Fibroblast of skin of back (primary cell): ENCODE measurements around the gene EPG5.
"Not testable (repeated sequence)": the region's sequence is repeated elsewhere in the genome, so short reads cannot be mapped to it uniquely, and the experiment has no call there.

Experiments
- DNase-seq: peaks from one replicate; pipeline ENCODE4 v3.0.0-alpha.2; 2013

The EPG5 gene

DNA sequence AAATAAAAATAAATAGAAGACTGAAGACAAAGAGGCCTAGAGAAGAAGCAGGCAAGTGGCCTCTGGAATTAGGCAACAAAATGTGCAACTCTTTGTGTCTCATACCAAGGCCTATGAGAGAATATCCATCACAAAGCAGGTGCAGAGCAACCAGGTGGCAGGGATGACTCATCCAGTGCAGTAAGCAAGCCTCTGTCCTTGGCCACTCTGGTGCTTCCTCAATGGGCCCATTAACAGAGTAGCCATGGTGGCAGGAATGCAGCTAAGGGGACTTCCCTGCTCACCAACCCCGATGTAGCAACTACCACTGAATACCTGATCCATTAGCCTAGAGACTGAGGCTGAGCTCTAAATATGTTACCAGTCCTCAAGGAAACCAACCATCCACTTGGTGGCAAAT, 11.0 kb upstream of the EPG5 start:
- no peak for DNase-seq

DNA sequence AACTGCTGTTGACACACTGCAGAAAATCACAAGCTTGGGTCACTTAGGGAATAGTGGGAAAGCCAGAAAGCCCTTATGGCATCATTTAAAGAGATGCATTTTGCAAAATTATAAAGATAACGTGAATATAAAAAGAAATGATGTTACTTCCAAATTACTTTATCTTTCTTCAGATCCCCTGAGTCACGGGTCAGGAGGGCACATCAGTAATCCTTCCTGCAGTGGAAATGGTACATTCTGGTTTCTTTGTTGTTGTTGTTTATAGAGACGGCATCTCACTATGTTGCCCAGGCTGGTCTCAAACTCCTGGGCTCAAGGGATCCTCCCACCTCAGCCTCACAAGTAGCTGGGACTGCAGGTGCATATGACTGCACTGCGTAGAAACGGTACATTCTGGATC, 9.8 kb upstream of the EPG5 start:
- DNase-seq, result no peak

DNA sequence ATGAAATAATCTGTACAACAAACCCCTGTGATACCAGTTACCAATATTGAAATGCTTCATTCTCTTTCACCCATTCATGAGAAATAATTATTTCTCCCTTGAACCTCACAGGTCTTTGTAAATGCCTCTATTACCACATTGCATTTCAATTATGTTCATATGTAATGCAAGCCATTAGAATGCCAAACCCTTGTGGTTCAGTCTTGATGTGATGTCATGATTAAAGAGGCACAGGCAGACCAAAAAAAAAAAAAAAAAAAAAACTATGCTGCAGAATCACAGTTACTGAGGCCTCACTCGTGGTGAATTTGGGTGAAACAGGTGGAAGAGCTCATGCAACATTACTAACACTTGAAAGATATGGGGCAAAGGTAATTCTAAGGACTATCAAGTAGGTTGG, 9.4 kb upstream of the EPG5 start:
- DNase-seq, result no peak

DNA sequence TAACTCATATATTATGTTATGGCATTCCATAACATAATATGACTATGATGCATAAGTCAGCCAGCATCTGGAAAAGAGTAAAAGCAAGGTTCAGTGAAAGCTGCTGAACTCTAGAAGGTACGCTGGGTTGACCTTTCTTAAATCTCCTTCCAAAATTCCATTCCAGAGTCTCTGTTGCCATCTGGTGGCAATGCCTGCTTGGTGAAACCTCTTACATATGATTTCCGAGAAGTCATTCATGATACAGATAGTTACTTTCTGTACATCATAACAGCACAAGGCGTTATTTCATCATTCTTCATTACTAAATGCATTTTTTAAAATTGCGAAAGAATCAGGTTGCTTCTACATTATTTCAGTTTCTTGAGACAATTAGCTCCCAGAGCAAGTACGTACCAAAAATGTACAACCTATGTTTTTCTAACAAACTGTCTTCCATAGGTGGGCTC, 7.0 kb upstream of the EPG5 start:
- DNase-seq, result peak; percentile 86

DNA sequence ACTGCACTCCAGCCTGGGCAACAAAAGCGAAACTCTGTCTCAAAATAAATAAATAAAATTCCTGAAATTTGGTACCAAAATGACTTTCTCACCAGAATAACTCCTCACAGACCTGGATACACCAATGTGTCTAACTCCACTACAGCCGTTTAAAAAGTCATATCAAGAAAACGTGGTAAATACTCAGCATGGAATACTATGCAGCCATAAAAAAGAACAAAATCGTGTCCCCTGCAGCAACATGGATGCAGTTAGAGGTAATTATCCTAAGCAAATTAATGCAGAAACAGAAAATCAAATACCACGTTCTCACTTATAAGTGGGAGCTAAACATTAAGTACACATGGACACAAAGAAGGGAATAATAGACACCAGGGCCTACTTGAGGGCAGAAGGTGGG, 2.2 kb downstream of the EPG5 start:
- DNase-seq, result not testable (repeated sequence)

- peak; percentile 91 for DNase-seq
Measured at GRCh38 chr18:45962866-45963265, 4.3 kb downstream of the EPG5 start.

DNA sequence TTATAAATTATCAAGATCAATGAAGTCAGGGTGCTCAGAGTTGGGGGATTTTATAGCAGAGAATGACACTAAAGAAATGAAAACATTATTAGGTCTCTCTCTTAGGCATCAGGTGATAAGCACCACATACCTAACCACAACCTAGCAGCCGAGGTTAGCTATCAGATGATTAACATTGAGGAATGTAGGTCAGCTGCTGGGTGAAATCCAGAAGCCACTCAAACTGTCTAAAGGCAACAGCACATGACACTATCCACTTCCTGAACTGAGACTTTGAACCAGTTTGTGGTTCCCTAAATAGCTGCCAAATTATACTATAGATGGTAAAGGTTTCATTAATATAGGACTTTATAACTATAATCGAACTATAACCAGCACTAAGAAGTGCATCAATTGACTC, 4.7 kb downstream of the EPG5 start:
- DNase-seq, result peak; percentile 87

DNA sequence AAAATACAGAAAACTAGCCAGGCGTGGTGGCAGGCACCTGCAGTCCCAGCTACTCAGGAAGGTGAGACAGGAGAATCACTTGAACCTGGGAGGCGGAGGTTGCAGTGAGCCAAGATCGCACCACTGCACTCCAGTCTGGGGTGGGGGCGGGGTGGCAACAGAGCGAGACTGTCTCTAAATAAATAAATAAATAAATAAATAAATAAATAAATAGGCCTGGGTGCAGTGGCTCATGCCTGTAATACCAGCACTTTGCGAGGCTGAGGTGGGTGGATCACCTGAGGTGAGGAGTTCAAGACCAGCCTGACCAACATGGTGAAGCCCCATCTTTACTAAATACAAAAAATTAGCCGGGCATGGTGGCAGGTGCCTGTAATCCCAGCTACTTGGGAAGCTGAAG, 7.6 kb downstream of the EPG5 start:
- DNase-seq, result not testable (repeated sequence)

DNA sequence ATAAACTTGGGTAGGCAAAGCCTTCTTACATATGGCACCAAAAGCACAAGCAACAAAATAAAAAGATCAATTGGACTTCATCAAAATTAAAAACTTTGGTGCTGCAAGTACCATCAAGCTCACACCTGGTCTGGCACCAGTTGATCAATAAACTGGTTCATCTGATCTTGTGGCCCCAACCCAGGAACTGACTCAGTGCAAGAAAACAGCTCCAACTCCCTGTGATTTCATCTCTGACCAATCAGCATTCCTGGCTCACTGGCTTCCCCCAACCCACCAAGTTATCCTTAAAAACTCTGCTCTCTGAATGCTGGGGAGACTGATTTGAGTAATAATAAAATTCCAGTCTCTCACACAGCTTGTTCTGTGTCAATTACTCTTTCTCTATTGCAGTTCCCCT, 8.4 kb downstream of the EPG5 start:
- peak; percentile 21 for DNase-seq

GRCh38 chr18:45958027-45958426, 9.1 kb downstream of the EPG5 start:
- DNase-seq, result no peak

GRCh38 chr18:45957100-45957499, 10.0 kb downstream of the EPG5 start:
- peak; percentile 68 for DNase-seq

DNA sequence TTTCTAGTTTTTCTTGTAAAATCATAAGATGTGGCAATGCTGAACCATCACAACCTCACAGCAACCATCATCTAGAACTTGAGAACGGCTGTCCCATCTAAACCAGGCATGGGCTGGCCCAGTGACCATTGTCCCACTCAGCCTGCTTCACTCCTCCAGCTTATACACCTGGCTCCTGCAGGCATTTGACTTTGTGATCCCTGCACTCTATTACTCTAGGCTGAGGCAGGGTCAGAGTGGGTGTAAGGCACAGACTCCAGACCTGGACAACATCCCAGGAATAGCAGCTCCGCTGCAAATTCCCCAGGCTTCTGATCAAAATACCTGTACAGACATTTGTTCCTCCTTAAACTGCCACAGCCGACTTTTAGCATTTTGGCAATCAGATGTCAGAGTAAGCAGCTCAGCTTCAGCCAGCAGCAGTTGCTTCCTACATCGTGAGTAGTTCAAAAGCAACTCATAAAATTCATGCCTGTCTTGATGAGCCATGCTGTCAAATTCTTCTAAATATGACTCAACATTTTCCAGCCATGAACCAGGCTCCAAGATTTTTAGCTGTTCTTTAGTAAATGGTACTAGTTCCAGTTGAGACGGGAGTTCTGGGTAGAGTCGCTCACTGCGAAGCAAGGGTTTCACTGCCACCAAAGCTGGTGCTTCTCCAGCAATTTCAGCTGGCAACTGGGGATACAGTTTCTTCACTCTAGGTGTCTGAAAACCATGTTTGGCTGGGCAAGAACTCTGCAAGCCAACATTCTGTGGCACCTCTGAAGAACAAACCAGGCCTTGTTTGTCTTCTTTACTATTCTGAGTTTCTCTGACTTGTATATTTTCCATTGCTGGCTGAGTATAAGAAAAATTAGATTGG, 12.8 kb downstream of the EPG5 start:
- peak; percentile 96 for DNase-seq

GRCh38 chr18:45951016-45951714, 16.0 kb downstream of the EPG5 start:
- DNase-seq, result peak; percentile 96

- DNase-seq, result no peak
Measured at GRCh38 chr18:45945669-45946068, 21.5 kb downstream of the EPG5 start.

- no peak for DNase-seq
Measured at GRCh38 chr18:45940724-45941123, 26.4 kb downstream of the EPG5 start.

DNA sequence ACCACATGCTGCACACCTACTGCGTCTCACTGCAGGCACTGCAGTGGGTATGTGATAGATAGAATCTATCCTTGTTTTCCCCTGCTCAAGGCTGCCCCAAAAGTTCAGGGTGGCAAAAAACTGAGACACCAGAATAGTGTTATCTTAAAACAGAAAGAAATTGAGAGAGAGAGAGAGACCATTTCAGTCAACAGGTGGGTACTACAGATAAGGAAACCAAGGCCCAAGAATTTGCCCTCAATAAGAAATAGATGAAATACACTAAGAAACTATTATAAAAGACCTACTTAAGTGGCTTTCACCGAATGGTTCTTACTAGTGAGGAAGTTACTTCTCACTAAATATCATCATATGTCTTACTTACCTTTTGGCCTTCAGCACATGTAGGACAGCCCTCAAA, 27.9 kb downstream of the EPG5 start:
- DNase-seq, result no peak

DNA sequence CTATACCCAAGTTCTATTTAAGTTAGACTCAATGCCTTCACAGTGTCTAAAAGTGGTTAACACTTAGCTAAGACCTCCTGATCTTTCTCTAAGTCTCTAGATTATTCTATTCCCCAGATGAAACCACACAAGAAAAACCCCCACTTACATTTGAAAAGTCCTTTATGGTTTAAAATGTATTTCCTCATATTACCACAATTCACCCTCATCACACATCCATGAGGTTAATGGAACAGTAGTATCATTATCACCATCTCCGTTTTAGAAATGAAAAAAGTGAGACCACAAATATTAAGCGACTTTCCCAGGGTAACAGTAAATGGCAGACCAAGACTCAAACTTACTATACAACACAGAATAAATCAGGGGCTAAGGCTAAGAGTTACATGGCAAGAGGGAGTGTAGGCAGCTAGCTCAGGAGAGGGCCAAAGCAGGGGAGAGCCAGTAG, 28.6 kb downstream of the EPG5 start:
- DNase-seq, result no peak

- DNase-seq, result peak; percentile 41
Measured at GRCh38 chr18:45935591-45936335, 31.4 kb downstream of the EPG5 start.

GRCh38 chr18:45932708-45933107, 34.4 kb downstream of the EPG5 start:
- DNase-seq, result no peak

- DNase-seq, result no peak
Measured at GRCh38 chr18:45930963-45931362, 36.2 kb downstream of the EPG5 start.

DNA sequence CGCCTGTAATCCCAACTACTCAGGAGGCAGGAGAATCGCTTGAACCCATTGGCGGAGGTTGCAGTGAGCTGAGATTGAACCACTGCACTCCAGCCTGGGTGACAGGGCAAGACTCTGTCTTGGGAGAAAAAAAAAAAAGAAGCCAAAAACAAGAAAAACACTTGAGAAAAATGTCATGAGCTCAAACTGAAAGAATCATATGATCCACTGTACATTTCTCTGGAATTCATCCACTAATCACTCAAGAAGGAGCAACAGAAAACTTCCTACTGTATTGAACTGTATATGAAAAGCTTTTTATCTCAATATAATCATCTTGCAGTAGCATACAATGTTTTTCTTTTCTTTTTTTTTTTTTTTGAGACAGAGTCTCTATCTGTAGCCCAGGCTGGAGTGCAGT, 40.4 kb downstream of the EPG5 start:
- no peak for DNase-seq

DNA sequence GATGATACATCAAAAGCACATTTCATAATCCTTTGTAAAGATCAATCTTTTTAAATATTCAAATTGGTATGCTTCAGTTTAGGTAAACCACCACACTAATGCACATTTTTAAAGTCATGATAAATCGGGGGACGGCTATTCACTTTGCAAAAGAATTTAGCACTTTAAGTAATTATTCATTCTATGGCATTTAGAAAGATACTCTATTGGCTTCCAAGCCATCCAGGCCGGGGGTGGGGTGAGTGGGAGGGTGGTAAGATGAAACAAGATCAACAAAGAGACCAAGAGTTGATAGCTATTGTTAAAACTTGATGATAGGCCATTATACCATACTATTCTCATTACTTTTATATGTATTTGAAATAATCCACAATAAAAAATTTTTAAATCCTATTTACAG, 41.0 kb downstream of the EPG5 start:
- DNase-seq, result no peak

- no peak for DNase-seq
Measured at GRCh38 chr18:45923138-45923537, 44.0 kb downstream of the EPG5 start.
